Fibroblast of lung (primary cell): Measurements from ENCODE around the gene DPEP1. TPM values are rescaled to one million over a fixed set of nuclear protein-coding genes. Genes with fewer than 3 reads are reported as not detected.
A peak's percentile ranks its signal among the peaks of the same experiment; 100 is the strongest.

Experiments
- DNase-seq, 2 donors: peaks; one replicate each; pipeline versions ENCODE4 v3.0.0 to v3.0.0-alpha.2; 2010; ENCODE audit warnings: low read depth in 2 of 2
- H2AFZ ChIP-seq: 2 replicates; pipeline ENCODE4 v1.5.1; 2012; ENCODE audit warnings: low read length, control low read depth, inconsistent platforms
- H3K27ac ChIP-seq: 2 replicates; pipeline ENCODE4 v1.5.1; 2011; ENCODE audit warnings: low read length, control low read depth; ENCODE audit not compliant: insufficient read depth
- H3K27me3 ChIP-seq: 2 replicates; pipeline ENCODE4 v1.5.1; 2011; ENCODE audit warnings: mild to moderate bottlenecking, low read length; ENCODE audit not compliant: control insufficient read depth, insufficient read depth
- H3K36me3 ChIP-seq: 2 replicates; pipeline ENCODE4 v1.5.1; 2011; ENCODE audit warnings: low read length; ENCODE audit not compliant: control insufficient read depth, insufficient read depth
- H3K4me1 ChIP-seq: 2 replicates; pipeline ENCODE4 v1.5.1; 2011; ENCODE audit warnings: low read length; ENCODE audit not compliant: control insufficient read depth, insufficient read depth; ENCODE audit errors: extremely low read depth
- H3K4me2 ChIP-seq: 2 replicates; pipeline ENCODE4 v1.5.1; 2011; ENCODE audit warnings: low read length, control low read depth; ENCODE audit not compliant: insufficient read depth; ENCODE audit errors: extremely low read depth
- H3K4me3 ChIP-seq, 4 experiments: fragments of 200-600 bp in 1 of 4; sonication (generic) in 1 of 4; replicated peaks in 1 of 4; 2 replicates each; pipeline ENCODE4 v1.5.1; 2011 to 2016; ENCODE audit warnings: low read length in 4 of 4, low read depth in 3 of 4, mild to moderate bottlenecking in 3 of 4, control low read depth in 2 of 4, inconsistent platforms in 1 of 4, mixed read lengths in 1 of 4; ENCODE audit not compliant: insufficient read depth in 1 of 4; ENCODE audit errors: control extremely low read depth in 1 of 4
- H3K79me2 ChIP-seq: 2 replicates; pipeline ENCODE4 v1.5.1; 2012; ENCODE audit warnings: mild to moderate bottlenecking, low read length, inconsistent platforms; ENCODE audit not compliant: control insufficient read depth, insufficient read depth
- H3K9ac ChIP-seq: 2 replicates; pipeline ENCODE4 v1.5.1; 2011; ENCODE audit warnings: mild to moderate bottlenecking, low read length, control low read depth; ENCODE audit not compliant: insufficient read depth
- H3K9me3 ChIP-seq: 2 replicates; pipeline ENCODE4 v1.5.1; 2012; ENCODE audit warnings: low read depth, low read length; ENCODE audit not compliant: control insufficient read depth, insufficient read depth
- H4K20me1 ChIP-seq: 2 replicates; pipeline ENCODE4 v1.5.1; 2011; ENCODE audit warnings: low read length; ENCODE audit not compliant: control insufficient read depth, insufficient read depth; ENCODE audit errors: extremely low read depth
- EZH2 ChIP-seq: IDR thresholded peaks from 2 replicates; pipeline ENCODE4 v1.5.1; 2012; ENCODE audit warnings: low read length, control low read depth, mild to moderate bottlenecking; ENCODE audit errors: missing control alignments
- polyA plus RNA-seq, 2 donors: library from polyadenylated mRNA; depleted of rRNA in 1 of 2; stranded (reverse) in 1 of 2; unstranded in 1 of 2; fragments of >200 nt; gene quantifications; 2 replicates each; pipeline ENCODE4 v1.2.1, GENCODE V29; 2011 to 2012; ENCODE audit warnings: missing spikeins in 1 of 2
- total RNA-seq: library from RNA; depleted of rRNA; stranded (reverse); fragments of >200 nt; gene quantifications from 2 replicates; pipeline ENCODE4 v1.2.1, GENCODE V29; 2014
- TF ChIP-seq, protein P1 (sequence below), 2 donors: IDR thresholded peaks in 1 of 2; conservative IDR thresholded peaks in 1 of 2; 1 replicate in 1 of 2; 2 replicates in 1 of 2; pipeline ENCODE4 v1.5.1; 2011 to 2012; ENCODE audit warnings: low read length in 2 of 2, control low read depth in 1 of 2, inconsistent platforms in 1 of 2, low read depth in 1 of 2, mild to moderate bottlenecking in 1 of 2

DPEP1 gene
- total and polyA plus RNA-seq, 2 donors (not counting 1 experiment from before 2014, with no cell fraction given): 0.17 TPM; not detected in 1

DNA sequence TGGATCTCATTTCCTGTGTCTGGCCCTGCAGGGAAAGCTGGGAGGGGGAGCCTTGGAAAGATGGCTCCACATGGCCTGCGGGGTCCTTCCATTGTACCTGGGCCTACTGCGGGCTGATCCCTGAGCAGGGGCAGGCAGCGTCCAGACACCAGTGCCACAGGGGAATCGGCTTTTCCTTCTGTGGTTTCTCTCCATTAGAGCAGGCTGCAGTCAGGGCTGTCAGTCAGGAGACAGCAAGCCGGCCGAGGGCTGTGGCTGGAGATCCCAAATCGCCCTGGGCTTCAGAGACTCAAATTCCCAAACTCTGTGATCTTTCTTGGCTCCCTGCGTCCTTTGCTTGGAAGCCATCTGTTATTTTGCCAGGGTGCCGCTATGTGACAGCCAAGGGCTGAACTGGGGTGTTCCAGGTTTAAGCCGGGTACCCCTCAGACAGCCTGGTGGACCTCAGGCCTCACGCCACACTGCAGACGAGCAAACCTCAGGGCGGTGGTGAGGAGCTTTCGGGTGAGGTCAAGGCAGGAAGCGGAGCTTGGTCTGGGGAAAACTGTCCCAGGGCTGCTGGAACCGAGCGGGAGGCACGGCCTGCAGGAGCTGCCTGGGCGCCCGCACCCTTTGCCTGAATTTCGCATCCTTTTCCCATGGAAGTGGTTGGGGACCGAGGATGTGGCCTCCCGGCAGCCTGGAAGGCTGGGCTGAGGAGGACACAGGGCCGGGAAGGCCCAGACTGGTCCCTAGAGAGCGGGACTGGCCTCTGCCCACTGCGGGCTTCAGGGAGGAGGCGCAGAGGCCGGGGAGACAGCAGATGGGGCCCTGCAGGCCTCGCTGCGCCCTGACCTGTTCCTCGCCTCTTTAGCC, 39.4 kb upstream of the DPEP1 start:
- Histone ChIP-seq H3K4me3 (no peak overlapping the region), H3K27me3 (no peaks in the 10 kb centered on the region), H3K36me3 (no peaks in the 10 kb centered on the region), H3K79me2 (peaks cover 5% of the 10 kb centered on the region), H3K9me3 (no peaks in the 10 kb centered on the region), H3K27ac (peak overlapping the region; percentile 34), H3K9ac (peak overlapping the region; percentile 55), H3K4me2 (no peak overlapping the region), H2AFZ (peak overlapping the region; percentile 81), H4K20me1 (no peaks in the 10 kb centered on the region), H3K4me1 (peaks cover 4% of the 10 kb centered on the region)
- TF ChIP-seq EZH2: no peak
- TF ChIP-seq, protein P1, sequence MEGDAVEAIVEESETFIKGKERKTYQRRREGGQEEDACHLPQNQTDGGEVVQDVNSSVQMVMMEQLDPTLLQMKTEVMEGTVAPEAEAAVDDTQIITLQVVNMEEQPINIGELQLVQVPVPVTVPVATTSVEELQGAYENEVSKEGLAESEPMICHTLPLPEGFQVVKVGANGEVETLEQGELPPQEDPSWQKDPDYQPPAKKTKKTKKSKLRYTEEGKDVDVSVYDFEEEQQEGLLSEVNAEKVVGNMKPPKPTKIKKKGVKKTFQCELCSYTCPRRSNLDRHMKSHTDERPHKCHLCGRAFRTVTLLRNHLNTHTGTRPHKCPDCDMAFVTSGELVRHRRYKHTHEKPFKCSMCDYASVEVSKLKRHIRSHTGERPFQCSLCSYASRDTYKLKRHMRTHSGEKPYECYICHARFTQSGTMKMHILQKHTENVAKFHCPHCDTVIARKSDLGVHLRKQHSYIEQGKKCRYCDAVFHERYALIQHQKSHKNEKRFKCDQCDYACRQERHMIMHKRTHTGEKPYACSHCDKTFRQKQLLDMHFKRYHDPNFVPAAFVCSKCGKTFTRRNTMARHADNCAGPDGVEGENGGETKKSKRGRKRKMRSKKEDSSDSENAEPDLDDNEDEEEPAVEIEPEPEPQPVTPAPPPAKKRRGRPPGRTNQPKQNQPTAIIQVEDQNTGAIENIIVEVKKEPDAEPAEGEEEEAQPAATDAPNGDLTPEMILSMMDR (conservative IDR thresholded peaks at IDR 0.05 in 1 of 2, IDR thresholded peaks at IDR 0.05 in 1 of 2; ENCODE audit: low read depth in 1 of 2, low read length in 2 of 2): no peak
- no peak for DNase-seq

GRCh38 chr16:89574681-89575246, 38.7 kb upstream of the DPEP1 start:
- peaks cover 4% of the 10 kb centered on the region for H3K4me1 ChIP-seq
- peak overlapping the region; percentile 48 for H3K4me2 ChIP-seq
- peak overlapping the region; percentile 34 for H3K27ac ChIP-seq
- peak overlapping the region in 2 of 4 experiments; percentile 33 to 52 for H3K4me3 ChIP-seq
- no peak for TF ChIP-seq EZH2
- TF ChIP-seq, protein P1 (conservative IDR thresholded peaks at IDR 0.05 in 1 of 2, IDR thresholded peaks at IDR 0.05 in 1 of 2; ENCODE audit: low read depth in 1 of 2, low read length in 2 of 2): peak; percentile 46 to 74
- peaks cover 5% of the 10 kb centered on the region for H3K79me2 ChIP-seq
- peak overlapping the region; percentile 81 for H2AFZ ChIP-seq
- DNase-seq: peak; percentile 62 to 75
- no peaks in the 10 kb centered on the region for H3K27me3 ChIP-seq
- H3K9me3 ChIP-seq: no peaks in the 10 kb centered on the region
- H3K36me3 ChIP-seq: peaks cover 2% of the 10 kb centered on the region
- H3K9ac ChIP-seq: peak overlapping the region; percentile 55
- H4K20me1 ChIP-seq: no peaks in the 10 kb centered on the region
